ENCODE data around the gene DAPK1. TPM values are rescaled to one million over a fixed set of nuclear protein-coding genes. Genes with fewer than 3 reads are reported as not detected.

DAPK1 gene
- total and polyA plus RNA-seq, 8 donors, result 9.0 to 88.7 (median 50.7) TPM

GRCh38 chr9:87731321-87731720 lies 233.7 kb downstream of the DAPK1 start:
- Histone ChIP-seq H3K9me3 (no peaks in the 10 kb centered on the region), H3K27ac (no peak overlapping the region), H3K4me1 (peaks cover 7 to 41% (median 22%) of the 10 kb centered on the region in 4 donors), H3K4me3 (no peak overlapping the region), H3K27me3 (peaks cover 0 to 2% (median 0%) of the 10 kb centered on the region in 3 donors), H3K36me3 (peaks cover 0 to 48% (median 43%) of the 10 kb centered on the region in 4 donors)
- intact Hi-C loops (cut with DNase I; ENCODE audit: low total_unique reads), result no loop called here
- no peak for TF ChIP-seq POLR2AphosphoS5 (IDR thresholded peaks at IDR 0.05)
- no peak for TF ChIP-seq POLR2A (IDR thresholded peaks at IDR 0.05)
- no peak for TF ChIP-seq EP300 (IDR thresholded peaks at IDR 0.05)
- no peak for TF ChIP-seq CTCF (IDR thresholded peaks at IDR 0.05)
- no peak for DNase-seq
- 82 to 90% (median 86%) methylated on average over 2 of the region's 2 CpGs for WGBS, 5 donors

- no peak overlapping the region for H3K27ac ChIP-seq
- no peaks in the 10 kb centered on the region for H3K27me3 ChIP-seq
- peaks cover 0 to 31% (median 14%) of the 10 kb centered on the region in 4 donors for H3K4me1 ChIP-seq
- TF ChIP-seq POLR2A (IDR thresholded peaks at IDR 0.05), result no peak
- TF ChIP-seq POLR2AphosphoS5 (IDR thresholded peaks at IDR 0.05), result no peak
- no peak for TF ChIP-seq CTCF (IDR thresholded peaks at IDR 0.05)
- TF ChIP-seq EP300 (IDR thresholded peaks at IDR 0.05), result no peak
- H3K4me3 ChIP-seq, result no peak overlapping the region
- H3K9me3 ChIP-seq, result no peaks in the 10 kb centered on the region
- peaks cover 0 to 48% (median 43%) of the 10 kb centered on the region in 4 donors for H3K36me3 ChIP-seq
- 68 to 90% (median 83%) methylated on average over 1 of the region's 1 CpG for WGBS, 5 donors
- intact Hi-C loops (cut with DNase I; ENCODE audit: low total_unique reads), result no loop called here
- DNase-seq, result no peak
Observed at GRCh38 chr9:87732344-87732743, 234.7 kb downstream of the DAPK1 start.

- intact Hi-C loops (cut with DNase I; ENCODE audit: low total_unique reads), result no loop called here
- H3K27me3 ChIP-seq, result no peaks in the 10 kb centered on the region
- WGBS, 5 donors, result 77 to 82% (median 79%) methylated on average over 3 of the region's 3 CpGs
- peaks cover 0 to 27% (median 12%) of the 10 kb centered on the region in 4 donors for H3K4me1 ChIP-seq
- peaks cover 0 to 45% (median 43%) of the 10 kb centered on the region in 4 donors for H3K36me3 ChIP-seq
- H3K4me3 ChIP-seq, result no peak overlapping the region
- TF ChIP-seq POLR2A (IDR thresholded peaks at IDR 0.05) (no peak), CTCF (IDR thresholded peaks at IDR 0.05) (no peak), EP300 (IDR thresholded peaks at IDR 0.05) (no peak), POLR2AphosphoS5 (IDR thresholded peaks at IDR 0.05) (no peak)
- H3K27ac ChIP-seq, result no peak overlapping the region
- H3K9me3 ChIP-seq, result no peaks in the 10 kb centered on the region
- DNase-seq, result no peak
Observed at GRCh38 chr9:87732756-87733155, 235.1 kb downstream of the DAPK1 start.

- DNase-seq, result no peak
- no peak overlapping the region for H3K4me3 ChIP-seq
- no peak overlapping the region for H3K27ac ChIP-seq
- no peaks in the 10 kb centered on the region for H3K9me3 ChIP-seq
- WGBS, 5 donors, result 85 to 93% (median 88%) methylated on average over 7 of the region's 7 CpGs
- TF ChIP-seq EP300 (IDR thresholded peaks at IDR 0.05) (no peak), POLR2AphosphoS5 (IDR thresholded peaks at IDR 0.05) (no peak), POLR2A (IDR thresholded peaks at IDR 0.05) (no peak), CTCF (IDR thresholded peaks at IDR 0.05) (no peak)
- peaks cover 0 to 19% (median 8%) of the 10 kb centered on the region in 4 donors for H3K4me1 ChIP-seq
- H3K36me3 ChIP-seq, result peaks cover 0 to 38% (median 36%) of the 10 kb centered on the region in 4 donors
- no peaks in the 10 kb centered on the region for H3K27me3 ChIP-seq
- intact Hi-C loops (cut with DNase I; ENCODE audit: low total_unique reads), result no loop called here
Observed at GRCh38 chr9:87733273-87734052, 235.8 kb downstream of the DAPK1 start.

Measured in stomach (tissue), 9 donors.